CD4-positive, alpha-beta T cell treated with Interleukin-1 beta for 1 hour (primary cell): ENCODE measurements around the gene PRL.

Experiments
- DNase-seq, 2 donors: peaks; one replicate each; pipeline ENCODE4 v3.0.0-alpha.2; 2020 to 2022

Gene PRL

GRCh38 chr6:22290045-22290444 lies 6.8 kb downstream of the PRL start:
- DNase-seq, result no peak

GRCh38 chr6:22288721-22289120 lies 8.1 kb downstream of the PRL start:
- no peak for DNase-seq

GRCh38 chr6:22284666-22285065 lies 12.2 kb downstream of the PRL start:
- DNase-seq, result no peak

- DNase-seq, result no peak
Observed at GRCh38 chr6:22281341-22282085, 15.3 kb downstream of the PRL start.

- no peak for DNase-seq
Observed at GRCh38 chr6:22279427-22279826, 17.4 kb downstream of the PRL start.

GRCh38 chr6:22271081-22271480 lies 25.8 kb downstream of the PRL start:
- DNase-seq, result no peak

- DNase-seq, result no peak
Observed at GRCh38 chr6:22263748-22264147, 33.1 kb downstream of the PRL start.

- no peak for DNase-seq
Observed at GRCh38 chr6:22254886-22255285, 42.0 kb downstream of the PRL start.

- DNase-seq, result no peak
Observed at GRCh38 chr6:22253955-22254655, 42.7 kb downstream of the PRL start.

GRCh38 chr6:22251348-22251747 lies 45.5 kb downstream of the PRL start:
- DNase-seq, result no peak

GRCh38 chr6:22250486-22250885 lies 46.4 kb downstream of the PRL start:
- DNase-seq, result no peak

GRCh38 chr6:22249711-22250350 lies 47.0 kb downstream of the PRL start:
- DNase-seq, result no peak

GRCh38 chr6:22248513-22249308 lies 48.1 kb downstream of the PRL start:
- no peak for DNase-seq

GRCh38 chr6:22247916-22248482 lies 48.8 kb downstream of the PRL start:
- no peak for DNase-seq

- no peak for DNase-seq
Observed at GRCh38 chr6:22240025-22240424, 56.8 kb downstream of the PRL start.

GRCh38 chr6:22239261-22239921 lies 57.4 kb downstream of the PRL start:
- no peak for DNase-seq

GRCh38 chr6:22238861-22239260 lies 58.0 kb downstream of the PRL start:
- DNase-seq, result no peak

GRCh38 chr6:22237526-22237925 lies 59.3 kb downstream of the PRL start:
- no peak for DNase-seq
